Kidney (tissue), 14 donors: Measurements from ENCODE around the gene FUZ. TPM values are rescaled to one million over a fixed set of nuclear protein-coding genes. Genes with fewer than 3 reads are reported as not detected.
A peak's percentile ranks its signal among the peaks of the same experiment; 100 is the strongest.

Experiments used
- DNase-seq, 5 donors: peaks; one replicate each; pipeline ENCODE4 v3.0.0-alpha.2; 2013 to 2020
- FAIRE-seq: peaks from 2 replicates; lab custom pipeline; 2012; peaks lifted over from hg19 to GRCh38; lab: Jason Lieb, UNC
- H3K27ac ChIP-seq, 2 donors: one replicate each; pipeline ENCODE4 v1.7.0; 2013; ENCODE audit warnings: low read depth in 2 of 2, low read length in 2 of 2, inconsistent platforms in 1 of 2
- H3K27me3 ChIP-seq: one replicate; pipeline ENCODE4 v1.7.1; 2013; ENCODE audit warnings: low read length, inconsistent platforms; ENCODE audit not compliant: control insufficient read depth, insufficient read depth
- H3K36me3 ChIP-seq, 3 donors: one replicate each; pipeline versions ENCODE4 v1.7.0 to v1.7.1; 2013; ENCODE audit warnings: low read length in 3 of 3, control low read depth in 1 of 3, inconsistent platforms in 1 of 3; ENCODE audit not compliant: insufficient read depth in 3 of 3, control insufficient read depth in 2 of 3
- H3K4me1 ChIP-seq, 3 donors: one replicate each; pipeline versions ENCODE4 v1.7.0 to v1.7.1; 2013; ENCODE audit warnings: low read length in 3 of 3, inconsistent platforms in 1 of 3, low read depth in 1 of 3; ENCODE audit not compliant: control insufficient read depth in 2 of 3, insufficient read depth in 2 of 3
- H3K4me3 ChIP-seq, 3 donors: one replicate each; pipeline versions ENCODE4 v1.7.0 to v1.8.1; 2013; ENCODE audit warnings: low read length in 3 of 3, control low read depth in 1 of 3, inconsistent platforms in 1 of 3
- H3K9ac ChIP-seq, 3 donors: one replicate each; pipeline versions ENCODE4 v1.7.0 to v1.7.1; 2013; ENCODE audit warnings: low read length in 3 of 3, control low read depth in 1 of 3, inconsistent platforms in 1 of 3
- H3K9me3 ChIP-seq, 3 donors: one replicate each; pipeline versions ENCODE4 v1.7.0 to v1.7.1; 2013; ENCODE audit warnings: low read length in 3 of 3, control low read depth in 1 of 3, inconsistent platforms in 1 of 3; ENCODE audit not compliant: control insufficient read depth in 2 of 3, insufficient read depth in 1 of 3
- intact Hi-C: fragments of 100-400 bp; cut with DNase I; formaldehyde crosslinking; loops from one replicate; pipeline ENCODE4 v1.11.1; 2022
- polyA plus RNA-seq: library from polyadenylated mRNA; stranded (reverse); fragments of 350-450 nt; fragmentation: Illumina TruSeq; extraction: RNeasy Lipid Tissue Mini Kit (QIAGEN cat#74804); gene quantifications from one replicate; pipeline ENCODE4 v1.2.3, GENCODE V29; 2014; ENCODE audit warnings: low read depth, low replicate concordance; ENCODE audit not compliant: insufficient read depth
- total RNA-seq: library from RNA; stranded (reverse); fragmentation: NEBNext Ultra II Directional; extraction: Animal tissue kit (Norgen Biotek cat#: 25700); gene quantifications from one replicate; pipeline ENCODE4 v1.2.1, GENCODE V29; 2021
- TF ChIP-seq, protein P1 (sequence below): IDR thresholded peaks from 3 replicates; pipeline ENCODE4 v1.5.1; 2012; ENCODE audit warnings: mild to moderate bottlenecking, moderate library complexity, borderline replicate concordance; ENCODE audit not compliant: insufficient read depth; ENCODE audit errors: extremely low read depth
- donor health status: control.
- donor health status: control.
- donor health status: control.
- donor health status: control.
- donor health status: control.
- donor health status: DM: yes; HTN: yes; CAD: no.
- donor health status: Normal renal cell carcinoma (clear cell type).

Gene FUZ
- total and polyA plus RNA-seq, 2 donors from 2014 or later: 26.9 to 51.2 TPM

DNA sequence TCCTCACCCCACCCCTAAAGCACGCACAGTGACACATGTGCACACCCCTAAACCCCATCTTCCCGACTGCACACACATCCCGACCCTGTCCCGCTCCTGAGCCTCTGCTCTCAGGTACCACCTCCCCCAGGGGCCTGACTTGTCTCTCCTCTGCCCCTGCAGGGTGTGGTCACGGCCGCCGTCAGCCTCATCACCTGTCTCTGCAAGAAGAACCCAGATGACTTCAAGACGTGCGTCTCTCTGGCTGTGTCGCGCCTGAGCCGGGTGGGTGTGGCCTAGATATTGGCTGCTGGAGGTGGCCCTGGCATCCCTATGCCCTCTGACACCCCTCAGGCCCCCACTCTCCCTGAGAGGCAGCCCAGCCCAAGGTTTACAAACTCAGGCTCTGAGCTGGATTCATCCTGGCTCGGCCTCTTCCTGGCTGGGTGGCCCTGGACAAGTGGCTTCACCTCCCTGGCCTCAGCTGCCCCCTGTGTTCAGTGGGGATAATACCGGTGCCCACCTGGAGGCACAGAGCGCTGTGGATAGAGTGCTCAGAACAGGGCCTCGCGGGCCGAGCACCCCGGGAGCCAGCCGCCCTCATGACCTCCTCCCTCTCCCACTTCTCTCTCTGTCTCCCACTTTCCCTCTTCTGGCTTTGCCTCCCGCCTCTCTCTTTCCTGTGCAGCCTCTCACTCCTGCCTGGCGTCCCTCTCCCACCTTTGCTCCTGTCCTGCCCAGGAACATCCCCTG is 20.1 kb downstream of the FUZ start:
- Histone ChIP-seq H3K4me1 (peaks cover 0 to 3% (median 0%) of the 10 kb centered on the region in 3 donors), H3K36me3 (peaks cover 11 to 42% (median 35%) of the 10 kb centered on the region in 3 donors), H3K27ac (no peak overlapping the region), H3K9ac (no peak overlapping the region), H3K9me3 (no peaks in the 10 kb centered on the region), H3K27me3 (no peaks in the 10 kb centered on the region), H3K4me3 (no peak overlapping the region)
- intact Hi-C loops: no loop called here
- no peak for FAIRE-seq
- peak in 1 of 5 donors; percentile 61 for DNase-seq
- TF ChIP-seq, protein P1, sequence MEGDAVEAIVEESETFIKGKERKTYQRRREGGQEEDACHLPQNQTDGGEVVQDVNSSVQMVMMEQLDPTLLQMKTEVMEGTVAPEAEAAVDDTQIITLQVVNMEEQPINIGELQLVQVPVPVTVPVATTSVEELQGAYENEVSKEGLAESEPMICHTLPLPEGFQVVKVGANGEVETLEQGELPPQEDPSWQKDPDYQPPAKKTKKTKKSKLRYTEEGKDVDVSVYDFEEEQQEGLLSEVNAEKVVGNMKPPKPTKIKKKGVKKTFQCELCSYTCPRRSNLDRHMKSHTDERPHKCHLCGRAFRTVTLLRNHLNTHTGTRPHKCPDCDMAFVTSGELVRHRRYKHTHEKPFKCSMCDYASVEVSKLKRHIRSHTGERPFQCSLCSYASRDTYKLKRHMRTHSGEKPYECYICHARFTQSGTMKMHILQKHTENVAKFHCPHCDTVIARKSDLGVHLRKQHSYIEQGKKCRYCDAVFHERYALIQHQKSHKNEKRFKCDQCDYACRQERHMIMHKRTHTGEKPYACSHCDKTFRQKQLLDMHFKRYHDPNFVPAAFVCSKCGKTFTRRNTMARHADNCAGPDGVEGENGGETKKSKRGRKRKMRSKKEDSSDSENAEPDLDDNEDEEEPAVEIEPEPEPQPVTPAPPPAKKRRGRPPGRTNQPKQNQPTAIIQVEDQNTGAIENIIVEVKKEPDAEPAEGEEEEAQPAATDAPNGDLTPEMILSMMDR: no peak

DNA sequence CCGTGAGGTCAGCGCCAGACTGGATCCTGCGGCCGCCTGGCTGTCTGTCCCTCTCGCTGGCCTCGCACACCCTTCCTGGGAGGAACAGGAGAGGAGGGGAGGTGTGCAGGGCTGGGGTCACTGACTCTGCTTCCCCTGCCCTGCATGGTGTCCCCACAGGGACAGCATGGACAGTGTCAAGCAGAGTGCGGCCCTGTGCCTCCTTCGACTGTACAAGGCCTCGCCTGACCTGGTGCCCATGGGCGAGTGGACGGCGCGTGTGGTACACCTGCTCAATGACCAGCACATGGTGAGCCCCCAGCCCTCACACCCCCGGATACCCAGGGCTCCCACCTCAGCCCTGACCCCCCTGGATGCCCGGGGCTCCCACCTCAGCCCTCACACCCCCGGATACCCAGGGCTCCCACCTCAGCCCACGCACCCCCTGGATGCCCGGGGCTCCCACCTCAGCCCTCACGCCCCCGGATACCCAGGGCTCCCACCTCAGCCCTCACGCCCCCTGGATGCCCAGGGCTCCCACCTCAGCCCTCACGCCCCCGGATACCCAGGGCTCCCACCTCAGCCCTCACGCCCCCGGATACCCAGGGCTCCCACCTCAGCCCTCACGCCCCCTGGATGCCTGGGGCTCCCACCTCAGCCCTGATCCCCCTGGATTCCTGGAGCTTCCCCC is 21.2 kb downstream of the FUZ start:
- H3K4me3 ChIP-seq: no peak overlapping the region
- no peaks in the 10 kb centered on the region for H3K27me3 ChIP-seq
- intact Hi-C loops: no loop called here
- peaks cover 11 to 35% (median 32%) of the 10 kb centered on the region in 3 donors for H3K36me3 ChIP-seq
- H3K9me3 ChIP-seq: no peaks in the 10 kb centered on the region
- TF ChIP-seq, protein P1: no peak
- no peak overlapping the region for H3K9ac ChIP-seq
- no peak for FAIRE-seq
- peaks cover 0 to 3% (median 0%) of the 10 kb centered on the region in 3 donors for H3K4me1 ChIP-seq
- no peak overlapping the region for H3K27ac ChIP-seq
- peak in 1 of 5 donors; percentile 67 for DNase-seq

DNA sequence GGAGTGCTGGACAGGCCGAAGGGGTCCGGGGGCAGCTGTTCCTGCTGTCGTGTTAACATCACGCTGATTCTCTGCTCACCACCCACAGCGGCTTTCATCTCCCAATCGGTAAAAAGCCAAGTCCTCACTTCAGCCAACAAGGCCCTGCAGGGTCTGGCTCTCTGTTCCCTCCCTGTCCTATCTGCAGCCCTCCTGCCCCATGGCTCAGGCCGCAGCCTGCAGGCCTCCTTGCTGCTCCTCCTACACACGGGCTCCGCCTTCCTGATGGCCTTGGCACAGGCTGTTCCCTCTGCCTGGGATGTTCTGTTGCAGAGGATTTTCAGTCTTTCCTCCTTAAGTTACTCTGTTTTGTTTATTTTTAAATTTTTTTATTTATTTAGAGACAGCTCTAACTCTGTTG is 22.2 kb downstream of the FUZ start:
- Histone ChIP-seq H3K36me3 (peaks cover 4 to 25% (median 22%) of the 10 kb centered on the region in 3 donors), H3K27me3 (no peaks in the 10 kb centered on the region), H3K4me1 (peaks cover 0 to 3% (median 0%) of the 10 kb centered on the region in 3 donors), H3K4me3 (no peak overlapping the region), H3K9me3 (no peaks in the 10 kb centered on the region), H3K9ac (no peak overlapping the region), H3K27ac (no peak overlapping the region)
- no peak for FAIRE-seq
- TF ChIP-seq, protein P1: no peak
- peak in 1 of 5 donors; percentile 92 for DNase-seq
- intact Hi-C loops: no loop called here
